Body of pancreas (tissue), 4 donors: ENCODE measurements around the gene KCNMB2. TPM values are rescaled to one million over a fixed set of nuclear protein-coding genes. Genes with fewer than 3 reads are reported as not detected.
A peak's percentile ranks its signal among the peaks of the same experiment; 100 is the strongest.

ENCODE experiments used
- ATAC-seq: fragments of 150-250 bp; one replicate; pipeline ENCODE4 v1.9.1; 2016
- DNase-seq, 4 donors: peaks; one replicate each; pipeline ENCODE4 v3.0.0-alpha.2; 2019
- H3K27ac ChIP-seq, 4 donors: fragments of 200-600 bp; sonication (generic); 1 replicate in 3 of 4; 2 replicates in 1 of 4; pipeline versions ENCODE4 v1.5.1 to v1.6.1; 2016 to 2019; ENCODE audit warnings: mild to moderate bottlenecking in 1 of 4, mixed read lengths in 1 of 4, moderate library complexity in 1 of 4
- H3K27me3 ChIP-seq, 2 donors: fragments of 200-600 bp; sonication (generic); one replicate each; pipeline ENCODE4 v1.6.0; 2016; ENCODE audit warnings: mild to moderate bottlenecking in 1 of 2
- H3K36me3 ChIP-seq, 2 donors: fragments of 200-600 bp; sonication (generic); replicated peaks in 1 of 2; 2 replicates each; pipeline ENCODE4 v1.5.1; 2016; ENCODE audit warnings: low read depth in 2 of 2; ENCODE audit not compliant: insufficient read depth in 1 of 2
- H3K4me1 ChIP-seq: fragments of 200-600 bp; sonication (generic); one replicate; pipeline ENCODE4 v1.6.0; 2016
- H3K4me3 ChIP-seq, 2 donors: fragments of 200-600 bp; sonication (generic); 1 replicate in 1 of 2; 2 replicates in 1 of 2; pipeline ENCODE4 v1.5.1; 2016 to 2019
- H3K9me3 ChIP-seq, 3 donors: fragments of 200-600 bp; sonication (generic); 1 replicate in 2 of 3; 2 replicates in 1 of 3; pipeline ENCODE4 v1.5.1; 2016
- POLR2A ChIP-seq, 3 donors: fragments of 450-650 bp; IDR thresholded peaks; one replicate each; pipeline ENCODE4 v1.6.1; 2016; ENCODE audit warnings: antibody characterized with exemption in 3 of 3, mild to moderate bottlenecking in 2 of 3
- WGBS, 2 donors: methylation state at CpG; one replicate each; pipeline ENCODE4 v1.1.5; 2017; 5-methylcytosine and 5-hydroxymethylcytosine counted together
- intact Hi-C: fragments of 100-400 bp; cut with DNase I; formaldehyde crosslinking; loops from one replicate; pipeline ENCODE4 v1.15.1; 2023
- total RNA-seq, 2 donors: library from RNA; depleted of rRNA; stranded (reverse); fragments of >200 nt; gene quantifications; one replicate each; pipeline ENCODE4 v1.1.0, GENCODE V29; 2016
- TF ChIP-seq, protein P1 (sequence below), 7 experiments: fragments of 450-650 bp in 4 of 7; fragments of 200-600 bp in 3 of 7; sonication (generic) in 3 of 7; IDR thresholded peaks; one replicate each; pipeline ENCODE4 v1.5.1; 2016 to 2019; ENCODE audit warnings: antibody characterized with exemption in 7 of 7

KCNMB2 gene
- total RNA-seq, 2 donors from 2014 or later: 2.3 TPM; not detected in 1

DNA sequence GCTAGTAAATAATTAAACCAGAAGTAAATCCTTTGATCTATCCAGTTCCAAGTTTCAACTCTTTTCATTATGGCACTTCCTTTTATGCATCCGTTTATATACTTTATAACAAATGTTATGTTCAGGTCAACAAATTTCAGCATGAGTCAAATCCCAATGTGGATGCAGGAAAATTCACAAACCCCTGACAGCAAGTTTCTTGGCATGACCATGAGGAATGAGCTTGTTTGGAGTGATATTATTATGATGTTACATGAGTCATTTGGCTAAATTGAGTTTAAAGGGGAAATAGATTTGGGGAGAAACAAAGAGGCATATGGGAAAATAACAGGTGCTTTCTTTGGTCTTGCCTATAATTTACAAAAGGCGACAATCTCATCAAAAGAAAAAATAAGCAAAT lies 32.1 kb upstream of the KCNMB2 start:
- DNase-seq (peak in 1 of 4 donors; percentile 19), ATAC-seq (peak; percentile 18)
- H3K27me3 ChIP-seq: no peaks in the 10 kb centered on the region
- no peak for TF ChIP-seq POLR2A (IDR thresholded peaks at IDR 0.05)
- TF ChIP-seq, protein P1, sequence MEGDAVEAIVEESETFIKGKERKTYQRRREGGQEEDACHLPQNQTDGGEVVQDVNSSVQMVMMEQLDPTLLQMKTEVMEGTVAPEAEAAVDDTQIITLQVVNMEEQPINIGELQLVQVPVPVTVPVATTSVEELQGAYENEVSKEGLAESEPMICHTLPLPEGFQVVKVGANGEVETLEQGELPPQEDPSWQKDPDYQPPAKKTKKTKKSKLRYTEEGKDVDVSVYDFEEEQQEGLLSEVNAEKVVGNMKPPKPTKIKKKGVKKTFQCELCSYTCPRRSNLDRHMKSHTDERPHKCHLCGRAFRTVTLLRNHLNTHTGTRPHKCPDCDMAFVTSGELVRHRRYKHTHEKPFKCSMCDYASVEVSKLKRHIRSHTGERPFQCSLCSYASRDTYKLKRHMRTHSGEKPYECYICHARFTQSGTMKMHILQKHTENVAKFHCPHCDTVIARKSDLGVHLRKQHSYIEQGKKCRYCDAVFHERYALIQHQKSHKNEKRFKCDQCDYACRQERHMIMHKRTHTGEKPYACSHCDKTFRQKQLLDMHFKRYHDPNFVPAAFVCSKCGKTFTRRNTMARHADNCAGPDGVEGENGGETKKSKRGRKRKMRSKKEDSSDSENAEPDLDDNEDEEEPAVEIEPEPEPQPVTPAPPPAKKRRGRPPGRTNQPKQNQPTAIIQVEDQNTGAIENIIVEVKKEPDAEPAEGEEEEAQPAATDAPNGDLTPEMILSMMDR (IDR thresholded peaks at IDR 0.05): no peak
- H3K36me3 ChIP-seq: no peaks in the 10 kb centered on the region
- no peak overlapping the region for H3K4me3 ChIP-seq
- peak overlapping the region in 3 of 4 donors; percentile 22 to 78 (median 46) for H3K27ac ChIP-seq
- no peaks in the 10 kb centered on the region for H3K9me3 ChIP-seq
- H3K4me1 ChIP-seq: peaks cover 44% of the 10 kb centered on the region
- WGBS, 2 donors: 20 to 31% methylated on average over 2 of the region's 2 CpGs
- intact Hi-C loops: no loop called here

DNA sequence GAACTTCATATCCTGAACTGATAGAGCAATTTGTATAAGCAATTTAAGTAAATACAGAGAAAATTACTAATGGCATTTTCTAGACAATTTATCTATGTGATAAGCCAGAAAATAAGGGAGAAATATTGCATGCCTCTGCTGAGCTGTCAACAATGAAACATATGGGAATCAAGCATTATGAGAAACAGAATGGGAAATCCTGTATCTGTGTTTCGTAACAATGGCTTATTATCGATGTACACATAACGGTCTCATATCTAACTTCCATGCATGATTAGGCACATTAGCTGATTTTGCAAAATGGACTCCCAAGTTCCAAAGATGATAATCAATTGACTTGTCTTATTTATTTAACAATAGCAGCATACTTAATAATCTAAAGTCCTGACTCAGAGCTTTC lies 30.4 kb upstream of the KCNMB2 start:
- H3K4me1 ChIP-seq: peaks cover 45% of the 10 kb centered on the region
- ATAC-seq (no peak), DNase-seq (no peak)
- intact Hi-C loops: no loop called here
- no peaks in the 10 kb centered on the region for H3K27me3 ChIP-seq
- no peaks in the 10 kb centered on the region for H3K9me3 ChIP-seq
- H3K4me3 ChIP-seq: no peak overlapping the region
- TF ChIP-seq POLR2A (IDR thresholded peaks at IDR 0.05): no peak
- TF ChIP-seq, protein P1 (IDR thresholded peaks at IDR 0.05): no peak
- no peak overlapping the region for H3K27ac ChIP-seq
- WGBS, 2 donors: 53 to 57% methylated on average over 3 of the region's 3 CpGs
- H3K36me3 ChIP-seq: no peaks in the 10 kb centered on the region

DNA sequence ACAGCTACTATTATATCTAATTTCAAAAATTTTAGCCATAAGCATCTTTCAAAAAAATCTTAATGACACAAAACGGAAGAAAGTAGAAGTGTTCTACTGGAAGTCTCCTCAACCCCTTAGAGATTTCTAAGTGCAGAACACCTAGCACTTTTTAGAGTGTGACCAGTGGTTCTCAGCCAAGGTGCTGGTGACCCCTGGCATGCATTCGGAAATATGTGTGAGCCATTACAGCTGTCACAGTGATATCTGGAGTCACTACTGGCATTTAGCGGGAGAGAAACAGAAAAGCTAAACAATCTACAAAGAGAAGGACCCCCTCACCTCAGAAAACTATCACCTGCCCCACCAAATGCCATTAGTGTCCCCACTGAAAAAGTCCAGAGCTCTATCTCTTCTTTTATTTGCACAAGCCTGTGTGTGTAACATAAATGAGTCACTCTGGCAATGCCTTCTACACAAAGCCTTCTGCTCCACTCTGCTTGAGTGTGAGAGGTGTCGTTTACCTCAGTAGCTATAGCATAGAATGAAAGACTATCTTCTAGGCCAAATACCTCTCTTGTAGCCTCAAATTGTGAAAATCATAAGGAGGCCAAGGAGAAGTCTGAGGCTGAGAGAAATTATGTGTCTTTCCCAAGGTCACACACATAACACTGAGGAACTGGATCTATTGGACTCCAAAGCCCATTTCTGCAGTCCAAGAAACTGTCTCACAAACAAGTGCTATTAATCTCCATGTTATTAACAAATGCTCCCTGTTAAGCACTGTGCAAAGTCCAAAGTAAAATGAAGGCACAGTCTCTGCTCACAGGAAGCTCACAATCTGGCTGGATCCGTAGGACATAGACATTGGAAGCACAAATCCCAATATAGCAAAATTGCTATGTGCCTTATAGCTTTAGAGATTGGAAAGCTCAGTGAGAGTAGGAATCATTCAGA lies 28.5 kb upstream of the KCNMB2 start:
- Histone ChIP-seq H3K9me3 (no peaks in the 10 kb centered on the region), H3K36me3 (no peaks in the 10 kb centered on the region), H3K27ac (peak overlapping the region; percentile 63 to 75 (median 73)), H3K27me3 (no peaks in the 10 kb centered on the region), H3K4me3 (no peak overlapping the region), H3K4me1 (peaks cover 45% of the 10 kb centered on the region)
- ATAC-seq (peak; percentile 84), DNase-seq (peak; percentile 15 to 41 (median 34))
- TF ChIP-seq, protein P1 (IDR thresholded peaks at IDR 0.05): no peak
- peak in 1 of 3 donors; percentile 8 for TF ChIP-seq POLR2A (IDR thresholded peaks at IDR 0.05)
- WGBS, 2 donors: 14 to 19% methylated on average over 5 of the region's 5 CpGs
- intact Hi-C loops: no loop called here

DNA sequence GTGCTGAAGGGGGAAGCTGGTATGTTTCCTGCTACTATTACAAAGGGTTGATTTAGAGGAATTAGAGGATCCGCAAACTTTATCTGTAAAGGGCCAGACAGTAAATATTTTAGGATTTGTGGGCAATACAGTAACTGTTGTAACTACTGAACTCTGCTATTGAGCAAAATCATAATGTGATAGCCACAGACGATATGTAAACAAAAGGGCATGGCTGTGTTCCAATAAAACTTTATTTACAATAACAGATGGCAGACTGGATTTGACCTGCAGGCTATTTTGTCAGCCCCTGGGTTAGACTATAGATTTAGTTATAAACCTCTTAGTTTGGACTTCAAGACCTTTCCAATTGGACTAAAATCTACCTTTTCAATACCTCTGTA lies 27.8 kb upstream of the KCNMB2 start:
- peak overlapping the region; percentile 63 to 75 (median 73) for H3K27ac ChIP-seq
- H3K9me3 ChIP-seq: no peaks in the 10 kb centered on the region
- DNase-seq (no peak), ATAC-seq (peak; percentile 9)
- no peaks in the 10 kb centered on the region for H3K27me3 ChIP-seq
- no peaks in the 10 kb centered on the region for H3K36me3 ChIP-seq
- no peak overlapping the region for H3K4me3 ChIP-seq
- TF ChIP-seq POLR2A (IDR thresholded peaks at IDR 0.05): no peak
- TF ChIP-seq, protein P1 (IDR thresholded peaks at IDR 0.05): no peak
- peaks cover 45% of the 10 kb centered on the region for H3K4me1 ChIP-seq
- intact Hi-C loops: no loop called here
- 28 to 34% methylated on average over 2 of the region's 2 CpGs for WGBS, 2 donors
